Hepatocyte (in vitro differentiated cells): ENCODE data around the gene VAV2. TPM values are rescaled to one million over a fixed set of nuclear protein-coding genes. Genes with fewer than 3 reads are reported as not detected.

Experiments
- DNase-seq: peaks from one replicate; pipeline ENCODE4 v3.0.0-alpha.2; 2016; ENCODE audit warnings: low spot score
- H2AFZ ChIP-seq: fragments of 200-600 bp; sonication (generic); 2 replicates; pipeline ENCODE4 v1.6.0; 2016; ENCODE audit warnings: antibody characterized with exemption, mild to moderate bottlenecking
- H3K27ac ChIP-seq: fragments of 200-600 bp; sonication (generic); 2 replicates; pipeline ENCODE4 v1.5.1; 2016; ENCODE audit warnings: mild to moderate bottlenecking
- H3K27me3 ChIP-seq: fragments of 200-600 bp; sonication (generic); 2 replicates; pipeline ENCODE4 v1.6.1; 2016
- H3K36me3 ChIP-seq: fragments of 200-600 bp; sonication (generic); replicated peaks from 2 replicates; pipeline ENCODE4 v1.5.1; 2016; ENCODE audit warnings: low read depth; ENCODE audit not compliant: insufficient read depth
- H3K4me1 ChIP-seq: fragments of 200-600 bp; sonication (generic); 2 replicates; pipeline ENCODE4 v1.5.1; 2016; ENCODE audit warnings: mild to moderate bottlenecking, moderate library complexity; ENCODE audit not compliant: insufficient read depth
- H3K4me2 ChIP-seq: fragments of 200-600 bp; sonication (generic); 2 replicates; pipeline ENCODE4 v1.6.0; 2016
- H3K4me3 ChIP-seq: fragments of 200-600 bp; sonication (generic); 2 replicates; pipeline ENCODE4 v1.5.1; 2016; ENCODE audit warnings: mild to moderate bottlenecking
- H3K79me2 ChIP-seq: fragments of 200-600 bp; sonication (generic); 2 replicates; pipeline ENCODE4 v1.6.0; 2017; ENCODE audit warnings: mild to moderate bottlenecking
- H3K9me2 ChIP-seq: fragments of 200-600 bp; sonication (generic); replicated peaks from 2 replicates; pipeline ENCODE4 v1.6.0; 2017; ENCODE audit warnings: mild to moderate bottlenecking; ENCODE audit not compliant: insufficient read depth
- H3K9me3 ChIP-seq: fragments of 200-600 bp; sonication (generic); 2 replicates; pipeline ENCODE4 v1.5.1; 2016; ENCODE audit warnings: low read depth, mild to moderate bottlenecking
- H4K20me1 ChIP-seq: fragments of 200-600 bp; sonication (generic); 2 replicates; pipeline ENCODE4 v1.6.0; 2016; ENCODE audit warnings: mild to moderate bottlenecking; ENCODE audit not compliant: insufficient read depth, poor library complexity, severe bottlenecking
- CTCF ChIP-seq: fragments of 200-600 bp; sonication (generic); IDR thresholded peaks from 2 replicates; pipeline ENCODE4 v1.5.1; 2016; ENCODE audit warnings: antibody characterized with exemption, mild to moderate bottlenecking; ENCODE audit not compliant: poor library complexity
- EZH2 ChIP-seq: fragments of 200-600 bp; sonication (generic); IDR thresholded peaks from 2 replicates; pipeline ENCODE4 v1.6.1; 2016; ENCODE audit warnings: antibody characterized with exemption, mild to moderate bottlenecking, borderline replicate concordance
- EZH2phosphoT487 ChIP-seq: fragments of 200-600 bp; sonication (generic); IDR thresholded peaks from one replicate; pipeline ENCODE4 v1.6.1; 2018; ENCODE audit warnings: antibody characterized with exemption, mild to moderate bottlenecking, low read depth, moderate library complexity; ENCODE audit not compliant: unreplicated experiment, severe bottlenecking
- WGBS: methylation state at CpG from one replicate; pipeline ENCODE4 v1.1.6; 2016; ENCODE audit warnings: low lambda C conversion rate; ENCODE audit errors: missing lambda C conversion rate; 5-methylcytosine and 5-hydroxymethylcytosine counted together
- polyA plus RNA-seq: library from polyadenylated mRNA; unstranded; fragments of >200 nt; fragmentation: Nextera tagmentation; extraction: Ambion mirVana; gene quantifications from 2 replicates; pipeline ENCODE4 v1.2.1, GENCODE V29; 2016
- total RNA-seq: library from RNA; depleted of rRNA; stranded (reverse); fragments of >200 nt; gene quantifications from 2 replicates; pipeline ENCODE4 v1.2.3, GENCODE V29; 2014

VAV2 gene
- total and polyA plus RNA-seq, 2 experiments from 2014 or later: 24.9 to 27.7 TPM

- DNase-seq: no peak
These were observed 214.3 kb downstream of the VAV2 start for GRCh38 chr9:133777871-133778270.

GRCh38 chr9:133777068-133777791, 214.9 kb downstream of the VAV2 start:
- DNase-seq: no peak
- Histone ChIP-seq H2AFZ (no peak overlapping the region), H3K9me2 (no peaks in the 10 kb centered on the region), H3K4me2 (no peak overlapping the region), H3K27me3 (no peaks in the 10 kb centered on the region), H3K4me1 (no peaks in the 10 kb centered on the region), H4K20me1 (no peaks in the 10 kb centered on the region), H3K79me2 (no peaks in the 10 kb centered on the region), H3K36me3 (no peaks in the 10 kb centered on the region), H3K4me3 (no peak overlapping the region), H3K27ac (no peak overlapping the region), H3K9me3 (no peaks in the 10 kb centered on the region)
- TF ChIP-seq EZH2 (no peak), CTCF (no peak), EZH2phosphoT487 (no peak)
- WGBS: 96% methylated on average over 15 of the region's 15 CpGs

More at GRCh38 chr9:133777871-133778270, 214.3 kb downstream of the VAV2 start:
- no peaks in the 10 kb centered on the region for H3K9me2 ChIP-seq
- H3K4me3 ChIP-seq: no peak overlapping the region
- no peak overlapping the region for H3K4me2 ChIP-seq
- no peak overlapping the region for H3K27ac ChIP-seq
- WGBS: 98% methylated on average over 14 of the region's 14 CpGs
- H3K9me3 ChIP-seq: no peaks in the 10 kb centered on the region
- H4K20me1 ChIP-seq: no peaks in the 10 kb centered on the region
- H2AFZ ChIP-seq: no peak overlapping the region
- peaks cover 3% of the 10 kb centered on the region for H3K4me1 ChIP-seq
- no peaks in the 10 kb centered on the region for H3K27me3 ChIP-seq
- TF ChIP-seq CTCF: no peak
- no peak for TF ChIP-seq EZH2
- no peak for TF ChIP-seq EZH2phosphoT487
- no peaks in the 10 kb centered on the region for H3K79me2 ChIP-seq
- H3K36me3 ChIP-seq: no peaks in the 10 kb centered on the region

DNA sequence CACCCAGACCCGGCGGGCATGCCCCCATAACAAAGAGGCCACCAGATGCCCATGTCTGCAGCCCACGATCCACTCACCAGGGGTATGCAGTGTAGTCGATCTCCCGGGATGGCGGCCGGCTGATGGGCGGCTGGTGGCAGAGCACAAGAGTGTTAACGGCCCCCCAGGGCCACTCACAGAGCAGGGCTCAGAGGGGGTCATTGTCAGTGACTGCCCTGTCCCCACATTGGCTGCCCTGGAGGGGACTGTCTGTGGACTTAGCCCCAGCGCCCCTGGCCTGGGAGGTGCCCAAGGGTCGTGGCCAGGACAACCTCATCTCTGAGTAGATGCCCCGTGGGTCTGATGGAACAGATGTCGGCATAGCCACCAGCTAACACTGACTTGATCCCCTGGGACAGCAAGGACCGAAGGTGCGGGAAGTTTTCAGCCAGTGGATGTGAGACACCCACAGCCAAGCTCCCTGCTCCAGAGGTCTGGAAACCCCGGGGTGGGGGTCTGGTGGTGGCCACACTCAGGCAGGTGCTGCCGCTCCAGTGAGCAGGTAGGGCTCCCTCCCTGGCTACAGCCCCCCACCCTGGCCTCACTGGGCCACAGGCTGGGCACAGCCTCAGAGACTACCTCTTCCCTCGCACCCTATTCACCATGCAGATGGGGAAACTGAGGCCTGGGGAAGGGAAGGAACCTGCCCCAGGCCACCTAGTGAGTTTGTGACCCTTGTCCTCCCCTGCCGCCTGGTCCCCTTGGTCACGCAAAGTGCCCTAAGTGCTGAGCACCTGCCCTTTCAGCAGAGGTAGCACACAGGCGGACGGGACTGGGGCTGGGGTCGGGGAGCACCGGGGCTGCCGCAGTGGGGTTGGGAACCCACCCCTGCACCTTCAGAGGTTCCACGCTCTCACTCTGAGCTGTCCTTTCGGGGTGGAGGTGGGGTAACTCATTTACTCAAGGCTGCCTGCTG, 215.9 kb downstream of the VAV2 start:
- H3K4me1 ChIP-seq: no peaks in the 10 kb centered on the region
- no peaks in the 10 kb centered on the region for H4K20me1 ChIP-seq
- H3K4me3 ChIP-seq: no peak overlapping the region
- TF ChIP-seq EZH2 (no peak), EZH2phosphoT487 (no peak)
- no peak overlapping the region for H3K4me2 ChIP-seq
- no peaks in the 10 kb centered on the region for H3K9me3 ChIP-seq
- H3K27ac ChIP-seq: no peak overlapping the region
- no peaks in the 10 kb centered on the region for H3K36me3 ChIP-seq
- no peaks in the 10 kb centered on the region for H3K9me2 ChIP-seq
- no peaks in the 10 kb centered on the region for H3K27me3 ChIP-seq
- 94% methylated on average over 27 of the region's 27 CpGs for WGBS
- DNase-seq: no peak
- no peak overlapping the region for H2AFZ ChIP-seq
- H3K79me2 ChIP-seq: no peaks in the 10 kb centered on the region

DNA sequence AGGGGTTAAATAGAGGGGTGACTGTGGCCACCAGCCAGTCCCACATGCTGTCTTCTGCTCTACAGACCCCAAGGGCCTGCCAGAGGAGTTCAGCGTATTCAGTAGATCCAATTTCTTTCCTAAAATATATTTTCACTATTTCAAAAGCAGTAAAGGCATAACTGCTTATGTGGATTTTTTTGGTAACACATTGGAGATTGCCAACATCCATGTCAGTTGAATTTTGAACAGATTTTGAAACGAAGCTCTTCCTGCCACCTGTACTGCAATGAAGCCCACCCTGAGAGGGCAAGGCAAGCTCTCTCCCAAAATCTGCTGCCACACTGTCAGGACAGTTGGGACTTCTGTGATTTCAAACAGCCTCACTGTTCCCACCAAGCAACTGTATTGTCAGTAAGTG, 216.8 kb downstream of the VAV2 start:
- WGBS: 94% methylated on average over 2 of the region's 2 CpGs
- no peaks in the 10 kb centered on the region for H3K36me3 ChIP-seq
- DNase-seq: no peak

More for the DNA sequence above, 216.8 kb downstream of the VAV2 start:
- Histone ChIP-seq H3K4me1 (no peaks in the 10 kb centered on the region), H3K4me2 (no peak overlapping the region), H3K27ac (no peak overlapping the region), H2AFZ (no peak overlapping the region), H3K79me2 (no peaks in the 10 kb centered on the region), H3K9me3 (no peaks in the 10 kb centered on the region), H3K9me2 (no peaks in the 10 kb centered on the region), H4K20me1 (no peaks in the 10 kb centered on the region), H3K27me3 (no peaks in the 10 kb centered on the region), H3K4me3 (no peak overlapping the region)
- TF ChIP-seq CTCF: no peak
- no peak for TF ChIP-seq EZH2phosphoT487
- no peak for TF ChIP-seq EZH2
